Measurements from ENCODE around the gene GPC3. TPM values are rescaled to one million over a fixed set of nuclear protein-coding genes. Genes with fewer than 3 reads are reported as not detected.

Gene GPC3
- polyA plus RNA-seq, 1 of the 3 experiments (the other 2 are of a cell fraction) = 1.4 TPM

- H3K36me3 ChIP-seq (replicated peaks in 1 of 2; ENCODE audit: control insufficient read depth in 1 of 2, insufficient read depth in 2 of 2, low read length in 1 of 2) = no peaks in the 10 kb centered on the region
- H3F3A ChIP-seq (replicated peaks; ENCODE audit: insufficient read depth) = no peaks in the 10 kb centered on the region
- TF ChIP-seq FOSL2 (IDR thresholded peaks at IDR 0.05; ENCODE audit: borderline replicate concordance, low read depth) = no peak
- no peak for TF ChIP-seq ELF1 (IDR thresholded peaks at IDR 0.05)
- TF ChIP-seq NFIC (IDR thresholded peaks at IDR 0.05; ENCODE audit: borderline replicate concordance) = no peak
- no peaks in the 10 kb centered on the region for H3K4me1 ChIP-seq (ENCODE audit: control insufficient read depth in 1 of 2, insufficient read depth in 2 of 2, low read depth in 1 of 2, low read length in 1 of 2)
- no peak for DNase-seq
- WGBS (ENCODE audit: low lambda C conversion rate) = 18% methylated on average over 2 of the region's 3 CpGs
- ChIA-PET CTCF (no interaction called here), POLR2A (no interaction called here)
- no peak overlapping the region for H3K9ac ChIP-seq
- H3K27ac ChIP-seq (ENCODE audit: low read depth in 2 of 2, low read length in 1 of 2) = no peak overlapping the region
- no peak overlapping the region for H2AFZ ChIP-seq (ENCODE audit: low read depth)
- no peaks in the 10 kb centered on the region for H3K27me3 ChIP-seq (ENCODE audit: insufficient read depth)
- no peak overlapping the region for H3K4me3 ChIP-seq (ENCODE audit: low read depth in 2 of 2, low read length in 1 of 2)
- H3K9me2 ChIP-seq = no peaks in the 10 kb centered on the region
- H3K79me2 ChIP-seq (ENCODE audit: insufficient read depth) = no peaks in the 10 kb centered on the region
- H3K9me3 ChIP-seq = no peaks in the 10 kb centered on the region
- no peaks in the 10 kb centered on the region for H4K20me1 ChIP-seq (ENCODE audit: insufficient read depth)
- no peak overlapping the region for H3K4me2 ChIP-seq
These were observed 441.3 kb downstream of the GPC3 start for GRCh38 chrX:133544115-133544514.

- Histone ChIP-seq H4K20me1 (ENCODE audit: insufficient read depth) (no peaks in the 10 kb centered on the region), H3K4me2 (no peak overlapping the region), H3K4me3 (ENCODE audit: low read depth in 2 of 2, low read length in 1 of 2) (no peak overlapping the region), H3K27ac (ENCODE audit: low read depth in 2 of 2, low read length in 1 of 2) (no peak overlapping the region), H3K9me3 (no peaks in the 10 kb centered on the region), H3K4me1 (ENCODE audit: control insufficient read depth in 1 of 2, insufficient read depth in 2 of 2, low read depth in 1 of 2, low read length in 1 of 2) (no peaks in the 10 kb centered on the region), H2AFZ (ENCODE audit: low read depth) (no peak overlapping the region), H3K9ac (no peak overlapping the region), H3F3A (replicated peaks; ENCODE audit: insufficient read depth) (no peaks in the 10 kb centered on the region), H3K36me3 (replicated peaks in 1 of 2; ENCODE audit: control insufficient read depth in 1 of 2, insufficient read depth in 2 of 2, low read length in 1 of 2) (no peaks in the 10 kb centered on the region), H3K79me2 (ENCODE audit: insufficient read depth) (no peaks in the 10 kb centered on the region), H3K27me3 (ENCODE audit: insufficient read depth) (no peaks in the 10 kb centered on the region), H3K9me2 (no peaks in the 10 kb centered on the region)
- 25% methylated on average over 2 of the region's 2 CpGs for WGBS (ENCODE audit: low lambda C conversion rate)
- ChIA-PET POLR2A (no interaction called here), CTCF (interaction anchor here (1.0 kb wide), 1 partner anchor 18 kb away, joined by 3 read pairs; no protein-coding TSS in a partner anchor)
- DNase-seq = no peak
- TF ChIP-seq RFX5 (IDR thresholded peaks at IDR 0.05; ENCODE audit: low read length) (no peak), SMC3 (IDR thresholded peaks at IDR 0.05; ENCODE audit: low read depth, low read length) (no peak), TEAD4 (IDR thresholded peaks at IDR 0.05; ENCODE audit: borderline replicate concordance, insufficient read depth) (no peak), FOXM1 (IDR thresholded peaks at IDR 0.05; ENCODE audit: low read depth) (no peak), RXRA (IDR thresholded peaks at IDR 0.05; ENCODE audit: borderline replicate concordance, low read depth) (no peak), CHD2 (IDR thresholded peaks at IDR 0.05; ENCODE audit: low read length, partially characterized antibody) (no peak), FOSL2 (IDR thresholded peaks at IDR 0.05; ENCODE audit: borderline replicate concordance, low read depth) (no peak), RCOR1 (IDR thresholded peaks at IDR 0.05; ENCODE audit: low read length) (no peak), MXI1 (IDR thresholded peaks at IDR 0.05; ENCODE audit: low read depth, low read length) (no peak), RAD21 (IDR thresholded peaks at IDR 0.05; ENCODE audit: low read length) (no peak), GABPA (IDR thresholded peaks at IDR 0.05; ENCODE audit: low read depth) (no peak)
These were observed 441.7 kb downstream of the GPC3 start for GRCh38 chrX:133543654-133544053.

DNA sequence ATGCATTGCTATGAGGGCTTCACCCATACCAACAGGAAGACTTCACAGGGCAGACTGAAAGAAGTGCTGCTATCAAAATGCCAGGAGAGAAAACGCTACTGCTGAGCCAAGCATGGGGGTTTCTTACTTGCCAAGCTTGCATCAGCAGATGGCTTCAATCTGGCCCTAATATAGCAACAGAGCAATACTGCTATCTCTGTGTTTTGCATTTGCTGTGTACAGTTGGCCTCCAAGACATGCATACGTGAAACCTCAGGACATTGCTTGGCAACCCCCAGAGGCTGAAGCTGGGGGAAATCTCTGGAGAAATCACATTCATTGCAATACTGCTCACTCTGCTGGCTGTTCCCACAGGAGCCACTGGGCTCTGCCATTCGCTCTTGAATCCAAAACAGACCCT is 442.9 kb downstream of the GPC3 start:
- ChIA-PET POLR2A (no interaction called here), CTCF (interaction anchor here (1.0 to 1.2 kb wide), 2 partner anchors 12 to 19 kb away, joined by 3 read pairs; no protein-coding TSS in a partner anchor)
- no peaks in the 10 kb centered on the region for H3F3A ChIP-seq (replicated peaks; ENCODE audit: insufficient read depth)
- H3K4me2 ChIP-seq = no peak overlapping the region
- no peaks in the 10 kb centered on the region for H3K27me3 ChIP-seq (ENCODE audit: insufficient read depth)
- 15% methylated on average over 3 of the region's 3 CpGs for WGBS (ENCODE audit: low lambda C conversion rate)
- no peak overlapping the region for H2AFZ ChIP-seq (ENCODE audit: low read depth)
- H3K79me2 ChIP-seq (ENCODE audit: insufficient read depth) = no peaks in the 10 kb centered on the region
- no peaks in the 10 kb centered on the region for H4K20me1 ChIP-seq (ENCODE audit: insufficient read depth)
- H3K4me1 ChIP-seq (ENCODE audit: control insufficient read depth in 1 of 2, insufficient read depth in 2 of 2, low read depth in 1 of 2, low read length in 1 of 2) = no peaks in the 10 kb centered on the region
- H3K9ac ChIP-seq = no peak overlapping the region
- no peak for DNase-seq
- no peaks in the 10 kb centered on the region for H3K9me3 ChIP-seq
- no peaks in the 10 kb centered on the region for H3K9me2 ChIP-seq
- no peak overlapping the region for H3K4me3 ChIP-seq (ENCODE audit: low read depth in 2 of 2, low read length in 1 of 2)
- no peak overlapping the region for H3K27ac ChIP-seq (ENCODE audit: low read depth in 2 of 2, low read length in 1 of 2)
- no peaks in the 10 kb centered on the region for H3K36me3 ChIP-seq (replicated peaks in 1 of 2; ENCODE audit: control insufficient read depth in 1 of 2, insufficient read depth in 2 of 2, low read length in 1 of 2)
- TF ChIP-seq REST (IDR thresholded peaks at IDR 0.05; ENCODE audit: low read depth, low read length) (no peak), TEAD4 (IDR thresholded peaks at IDR 0.05; ENCODE audit: borderline replicate concordance, insufficient read depth) (no peak), POLR2AphosphoS5 (IDR thresholded peaks at IDR 0.05; ENCODE audit: low read depth, low read length) (no peak), MEF2A (IDR thresholded peaks at IDR 0.05; ENCODE audit: borderline replicate concordance, low read depth) (no peak), GATA2 (CRISPR knock-in tag; IDR thresholded peaks at IDR 0.05) (no peak), SIN3A (IDR thresholded peaks at IDR 0.05; ENCODE audit: borderline replicate concordance, low read depth, low read length) (no peak)
- TF ChIP-seq, protein P1, sequence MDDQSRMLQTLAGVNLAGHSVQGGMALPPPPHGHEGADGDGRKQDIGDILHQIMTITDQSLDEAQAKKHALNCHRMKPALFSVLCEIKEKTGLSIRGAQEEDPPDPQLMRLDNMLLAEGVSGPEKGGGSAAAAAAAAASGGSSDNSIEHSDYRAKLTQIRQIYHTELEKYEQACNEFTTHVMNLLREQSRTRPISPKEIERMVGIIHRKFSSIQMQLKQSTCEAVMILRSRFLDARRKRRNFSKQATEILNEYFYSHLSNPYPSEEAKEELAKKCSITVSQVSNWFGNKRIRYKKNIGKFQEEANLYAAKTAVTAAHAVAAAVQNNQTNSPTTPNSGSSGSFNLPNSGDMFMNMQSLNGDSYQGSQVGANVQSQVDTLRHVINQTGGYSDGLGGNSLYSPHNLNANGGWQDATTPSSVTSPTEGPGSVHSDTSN (IDR thresholded peaks at IDR 0.05) = no peak

Data from SK-N-SH (cell line).